Epithelial cell of proximal tubule (primary cell): ENCODE results near the gene TAAR6. TPM values are rescaled to one million over a fixed set of nuclear protein-coding genes. Genes with fewer than 3 reads are reported as not detected.
"Not testable (repeated sequence)": the region's sequence is repeated elsewhere in the genome, so short reads cannot be mapped to it uniquely, and the experiment has no call there.

Source experiments
- DNase-seq: peaks from one replicate; pipeline ENCODE4 v3.0.0-alpha.2; 2011; ENCODE audit warnings: low read depth
- H3K4me3 ChIP-seq: 2 replicates; pipeline ENCODE4 v1.5.1; 2011; ENCODE audit warnings: low read depth, mild to moderate bottlenecking, low read length
- total RNA-seq: library from RNA; depleted of rRNA; stranded (reverse); fragments of >200 nt; gene quantifications from 2 replicates; pipeline ENCODE4 v1.2.3, GENCODE V29; 2015
- TF ChIP-seq, protein P1 (sequence below): conservative IDR thresholded peaks from 2 replicates; pipeline ENCODE4 v1.5.1; 2012; ENCODE audit warnings: low read depth, mild to moderate bottlenecking, low read length

Gene TAAR6
- total RNA-seq, 1 donor from 2014 or later, result not detected

DNA sequence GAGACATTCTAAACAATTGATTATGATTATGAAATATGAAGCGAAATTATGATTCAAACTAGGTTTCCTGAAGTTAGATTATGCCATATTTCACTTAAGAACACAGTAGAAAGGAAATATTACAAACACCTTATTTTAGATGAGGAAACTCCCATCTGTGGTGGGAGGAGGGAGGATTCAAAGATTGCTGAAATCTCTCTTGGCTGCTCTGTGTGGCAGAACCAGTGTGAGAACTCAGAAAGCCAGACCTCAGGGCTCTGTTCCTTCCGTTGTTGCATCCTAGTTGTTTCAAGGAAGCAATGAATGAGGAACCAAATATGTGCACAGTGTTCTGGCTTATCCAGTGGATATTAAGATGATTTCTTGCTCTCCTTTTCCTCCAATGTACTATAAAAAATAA, 17.3 kb downstream of the TAAR6 start:
- TF ChIP-seq, protein P1, sequence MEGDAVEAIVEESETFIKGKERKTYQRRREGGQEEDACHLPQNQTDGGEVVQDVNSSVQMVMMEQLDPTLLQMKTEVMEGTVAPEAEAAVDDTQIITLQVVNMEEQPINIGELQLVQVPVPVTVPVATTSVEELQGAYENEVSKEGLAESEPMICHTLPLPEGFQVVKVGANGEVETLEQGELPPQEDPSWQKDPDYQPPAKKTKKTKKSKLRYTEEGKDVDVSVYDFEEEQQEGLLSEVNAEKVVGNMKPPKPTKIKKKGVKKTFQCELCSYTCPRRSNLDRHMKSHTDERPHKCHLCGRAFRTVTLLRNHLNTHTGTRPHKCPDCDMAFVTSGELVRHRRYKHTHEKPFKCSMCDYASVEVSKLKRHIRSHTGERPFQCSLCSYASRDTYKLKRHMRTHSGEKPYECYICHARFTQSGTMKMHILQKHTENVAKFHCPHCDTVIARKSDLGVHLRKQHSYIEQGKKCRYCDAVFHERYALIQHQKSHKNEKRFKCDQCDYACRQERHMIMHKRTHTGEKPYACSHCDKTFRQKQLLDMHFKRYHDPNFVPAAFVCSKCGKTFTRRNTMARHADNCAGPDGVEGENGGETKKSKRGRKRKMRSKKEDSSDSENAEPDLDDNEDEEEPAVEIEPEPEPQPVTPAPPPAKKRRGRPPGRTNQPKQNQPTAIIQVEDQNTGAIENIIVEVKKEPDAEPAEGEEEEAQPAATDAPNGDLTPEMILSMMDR, result no peak
- DNase-seq, result no peak
- H3K4me3 ChIP-seq, result no peak overlapping the region

DNA sequence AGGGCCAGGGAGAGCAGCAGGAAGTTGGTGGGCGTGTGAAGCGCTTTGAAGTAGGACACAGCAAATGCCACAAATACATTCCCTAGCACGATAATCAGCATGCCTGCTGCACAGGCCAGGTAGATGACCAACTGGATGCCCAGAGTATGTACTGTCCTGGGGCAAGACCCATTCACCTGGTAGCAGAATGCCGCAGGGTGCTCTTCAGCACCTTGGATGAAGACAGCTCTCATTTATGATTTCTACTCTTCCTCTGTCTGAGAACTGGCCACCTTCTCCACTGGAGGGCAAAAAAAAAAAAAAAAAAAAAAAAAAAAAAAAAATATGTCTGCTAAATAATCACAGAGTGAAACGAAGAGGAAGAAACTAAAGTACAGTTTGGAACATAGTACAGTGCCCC, 19.3 kb downstream of the TAAR6 start, which contains the start of gene TAAR5:
TSS of gene TAAR5 (minus strand) at position 288 of the 400 bp plus-strand sequence. CDS start at position 233, 55 bp downstream.
- H3K4me3 ChIP-seq, result no peak within 1 kb of the TSS
- TF ChIP-seq, protein P1, result no peak

GRCh38 chr6:132590362-132590761, 20.2 kb downstream of the TAAR6 start:
- DNase-seq, result no peak
- H3K4me3 ChIP-seq, result no peak overlapping the region
- TF ChIP-seq, protein P1, result no peak

More for the DNA sequence above, 19.3 kb downstream of the TAAR6 start, which contains the start of gene TAAR5:
- no peak for DNase-seq

DNA sequence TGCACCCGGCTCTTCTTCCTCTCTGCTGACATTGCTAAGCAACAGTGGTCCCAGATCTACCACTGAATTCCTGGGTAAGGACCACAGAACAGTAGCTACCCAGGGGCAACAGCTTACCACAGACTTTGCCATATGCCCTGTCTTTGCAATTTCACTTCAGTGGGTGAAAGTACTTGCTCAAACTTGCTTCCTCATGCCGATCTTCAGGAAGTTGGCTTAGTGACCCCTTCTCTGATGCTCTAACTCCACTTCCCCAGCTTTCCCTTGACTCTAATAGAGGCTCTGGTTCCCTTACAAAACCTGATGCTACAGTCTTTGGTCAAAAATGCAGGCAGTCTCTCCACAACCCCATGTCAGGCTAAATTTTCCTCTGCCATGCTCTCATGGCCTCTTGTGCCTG, 22.7 kb downstream of the TAAR6 start:
- no peak overlapping the region for H3K4me3 ChIP-seq
- TF ChIP-seq, protein P1, result no peak
- DNase-seq, result no peak

DNA sequence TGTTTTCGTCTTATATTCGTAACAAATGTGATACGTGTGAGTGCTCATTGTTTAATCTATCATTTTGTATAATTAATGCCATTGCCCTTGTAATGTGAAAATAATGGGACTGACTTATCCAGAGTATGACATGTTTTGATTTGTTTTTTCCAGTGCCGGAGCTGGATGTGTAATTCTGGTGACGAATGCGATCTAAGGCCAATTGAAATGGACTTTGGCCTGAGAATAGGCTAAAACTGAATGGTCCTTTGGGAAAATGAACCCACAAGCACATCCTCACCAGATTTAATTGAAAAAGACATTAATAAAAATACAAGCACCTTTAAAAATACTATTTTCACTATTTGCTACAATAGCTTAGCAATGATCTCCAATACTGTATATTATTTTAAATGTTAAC, 26.1 kb downstream of the TAAR6 start:
- TF ChIP-seq, protein P1, result no peak
- H3K4me3 ChIP-seq, result no peak overlapping the region

GRCh38 chr6:132598473-132598872, 28.4 kb downstream of the TAAR6 start:
- TF ChIP-seq, protein P1, result peak; percentile 60
- H3K4me3 ChIP-seq, result no peak overlapping the region
- no peak for DNase-seq

More for the DNA sequence above, 26.1 kb downstream of the TAAR6 start:
- DNase-seq, result no peak

GRCh38 chr6:132600900-132601299, 30.8 kb downstream of the TAAR6 start:
- not testable (repeated sequence) for DNase-seq

GRCh38 chr6:132604635-132605152, 34.6 kb downstream of the TAAR6 start:
- no peak overlapping the region for H3K4me3 ChIP-seq
- DNase-seq, result no peak
- TF ChIP-seq, protein P1, result no peak

More at GRCh38 chr6:132600900-132601299, 30.8 kb downstream of the TAAR6 start:
- not testable (repeated sequence) for H3K4me3 ChIP-seq
